Measurements from ENCODE around the gene RTF2.

RTF2 gene

DNA sequence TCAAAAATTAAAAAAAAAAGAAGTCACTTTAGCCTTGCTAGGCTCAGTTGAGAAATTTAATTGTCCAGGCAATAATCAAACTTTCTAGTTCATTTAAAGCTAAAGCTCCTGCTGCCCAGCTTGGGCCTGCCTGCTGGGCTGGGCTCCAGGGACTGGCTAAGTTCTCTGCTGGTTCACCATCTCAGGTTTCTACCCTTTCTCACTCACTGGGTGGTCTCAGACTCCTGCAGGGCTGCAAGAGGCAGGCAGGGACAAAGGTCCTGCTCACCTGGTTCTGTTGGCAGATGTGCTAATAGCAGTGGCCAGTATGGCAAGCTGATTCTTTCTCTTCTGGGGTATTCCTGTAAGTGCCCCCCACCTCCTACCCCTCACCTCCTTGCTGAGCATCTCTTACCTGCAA is 21.2 kb upstream of the RTF2 start:
- TF ChIP-seq, protein P1, sequence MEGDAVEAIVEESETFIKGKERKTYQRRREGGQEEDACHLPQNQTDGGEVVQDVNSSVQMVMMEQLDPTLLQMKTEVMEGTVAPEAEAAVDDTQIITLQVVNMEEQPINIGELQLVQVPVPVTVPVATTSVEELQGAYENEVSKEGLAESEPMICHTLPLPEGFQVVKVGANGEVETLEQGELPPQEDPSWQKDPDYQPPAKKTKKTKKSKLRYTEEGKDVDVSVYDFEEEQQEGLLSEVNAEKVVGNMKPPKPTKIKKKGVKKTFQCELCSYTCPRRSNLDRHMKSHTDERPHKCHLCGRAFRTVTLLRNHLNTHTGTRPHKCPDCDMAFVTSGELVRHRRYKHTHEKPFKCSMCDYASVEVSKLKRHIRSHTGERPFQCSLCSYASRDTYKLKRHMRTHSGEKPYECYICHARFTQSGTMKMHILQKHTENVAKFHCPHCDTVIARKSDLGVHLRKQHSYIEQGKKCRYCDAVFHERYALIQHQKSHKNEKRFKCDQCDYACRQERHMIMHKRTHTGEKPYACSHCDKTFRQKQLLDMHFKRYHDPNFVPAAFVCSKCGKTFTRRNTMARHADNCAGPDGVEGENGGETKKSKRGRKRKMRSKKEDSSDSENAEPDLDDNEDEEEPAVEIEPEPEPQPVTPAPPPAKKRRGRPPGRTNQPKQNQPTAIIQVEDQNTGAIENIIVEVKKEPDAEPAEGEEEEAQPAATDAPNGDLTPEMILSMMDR (conservative IDR thresholded peaks at IDR 0.05): no peak

DNA sequence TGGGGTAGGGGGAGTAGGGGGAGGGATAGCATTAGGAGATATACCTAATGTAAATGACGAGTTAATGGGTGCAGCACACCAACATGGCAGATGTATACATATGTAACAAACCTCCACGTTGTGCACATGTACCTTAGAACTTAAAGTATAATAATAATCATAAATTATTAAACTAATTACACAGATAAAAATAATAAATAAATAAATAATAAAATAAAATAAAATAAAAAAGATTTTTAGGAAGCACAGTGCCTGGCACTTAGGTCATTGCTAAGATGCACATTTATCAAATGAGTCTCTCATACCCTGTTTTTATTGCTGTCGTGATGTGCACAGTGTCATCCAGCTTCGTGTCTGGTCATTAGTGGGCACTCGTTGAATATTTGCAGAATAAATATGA is 19.0 kb upstream of the RTF2 start:
- TF ChIP-seq, protein P1 (conservative IDR thresholded peaks at IDR 0.05): no peak
- H3K27ac ChIP-seq: no peak overlapping the region

More for the DNA sequence above, 21.2 kb upstream of the RTF2 start:
- H3K27ac ChIP-seq: no peak overlapping the region

DNA sequence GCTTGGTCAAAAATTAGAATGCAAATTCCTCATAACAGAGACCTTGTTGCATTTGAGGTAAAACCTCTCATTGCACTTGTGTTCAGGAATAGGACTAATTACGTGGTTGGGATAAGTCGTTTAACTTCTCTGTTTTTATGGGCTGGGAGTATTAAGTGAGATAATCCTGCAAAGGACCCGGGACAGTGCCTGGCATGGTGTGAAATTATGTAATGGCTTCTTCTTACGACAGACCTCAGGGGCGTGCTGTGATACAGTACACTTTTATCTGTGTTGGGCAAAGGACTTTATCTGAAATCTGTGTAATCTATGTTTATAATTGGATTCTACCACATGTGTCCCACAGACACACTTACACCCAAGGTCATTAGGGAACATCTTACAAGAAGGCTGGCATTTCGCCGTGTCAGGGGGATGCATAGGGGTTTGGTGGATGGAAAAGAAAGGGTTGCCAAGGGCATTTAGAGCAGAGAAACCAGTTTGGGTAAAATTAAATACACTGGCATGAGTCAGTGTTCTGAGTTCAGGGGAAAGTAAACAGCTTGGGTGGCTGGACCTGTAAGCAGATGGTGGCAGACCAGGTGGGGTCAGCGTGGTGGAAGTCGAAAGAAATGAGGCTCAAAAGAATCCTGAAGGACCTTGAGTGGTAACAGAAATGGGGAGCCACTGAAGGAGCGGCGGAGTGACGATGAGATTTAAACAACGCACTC is 17.2 kb upstream of the RTF2 start:
- TF ChIP-seq, protein P1 (conservative IDR thresholded peaks at IDR 0.05): no peak
- no peak overlapping the region for H3K27ac ChIP-seq

DNA sequence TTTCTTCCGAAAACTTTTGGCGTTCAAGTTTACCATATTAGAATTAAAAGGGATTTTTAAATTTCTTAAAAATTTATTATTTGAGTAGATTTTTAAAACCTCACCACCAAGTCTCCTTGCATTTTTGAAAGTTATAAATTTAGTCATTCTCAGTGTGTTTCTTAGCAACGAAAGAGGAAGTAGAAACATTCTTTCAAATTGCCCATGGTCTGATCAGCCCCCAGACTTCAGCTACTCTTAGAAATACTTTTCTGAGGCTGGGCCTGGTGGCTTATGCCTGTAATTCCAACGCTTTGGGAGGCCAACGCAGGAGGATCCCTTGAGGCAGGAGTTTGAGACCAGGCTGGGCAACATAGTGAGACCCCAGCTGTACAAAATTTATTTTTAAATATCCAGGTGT is 15.1 kb upstream of the RTF2 start:
- TF ChIP-seq, protein P1 (conservative IDR thresholded peaks at IDR 0.05): no peak
- no peak overlapping the region for H3K27ac ChIP-seq

DNA sequence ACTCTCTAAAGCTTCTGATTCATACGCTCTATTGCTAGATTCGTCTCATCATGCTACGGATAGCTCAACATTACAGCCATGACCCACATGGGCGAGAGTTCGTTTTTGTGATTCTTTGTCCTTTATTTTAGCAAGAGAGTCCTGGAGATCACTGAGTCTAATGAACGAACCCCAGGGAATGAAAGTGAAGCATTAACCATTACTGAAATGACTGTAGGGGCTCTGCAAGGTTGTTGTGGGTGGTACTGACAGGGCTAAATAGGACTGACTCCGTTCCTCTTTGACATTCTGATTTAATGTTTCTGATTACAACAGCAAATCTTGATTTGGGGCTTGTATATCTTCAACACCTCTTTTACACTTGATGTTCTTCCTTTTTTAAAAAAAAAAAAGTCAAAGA is 13.7 kb upstream of the RTF2 start:
- H3K27ac ChIP-seq: no peak overlapping the region
- TF ChIP-seq, protein P1 (conservative IDR thresholded peaks at IDR 0.05): no peak

DNA sequence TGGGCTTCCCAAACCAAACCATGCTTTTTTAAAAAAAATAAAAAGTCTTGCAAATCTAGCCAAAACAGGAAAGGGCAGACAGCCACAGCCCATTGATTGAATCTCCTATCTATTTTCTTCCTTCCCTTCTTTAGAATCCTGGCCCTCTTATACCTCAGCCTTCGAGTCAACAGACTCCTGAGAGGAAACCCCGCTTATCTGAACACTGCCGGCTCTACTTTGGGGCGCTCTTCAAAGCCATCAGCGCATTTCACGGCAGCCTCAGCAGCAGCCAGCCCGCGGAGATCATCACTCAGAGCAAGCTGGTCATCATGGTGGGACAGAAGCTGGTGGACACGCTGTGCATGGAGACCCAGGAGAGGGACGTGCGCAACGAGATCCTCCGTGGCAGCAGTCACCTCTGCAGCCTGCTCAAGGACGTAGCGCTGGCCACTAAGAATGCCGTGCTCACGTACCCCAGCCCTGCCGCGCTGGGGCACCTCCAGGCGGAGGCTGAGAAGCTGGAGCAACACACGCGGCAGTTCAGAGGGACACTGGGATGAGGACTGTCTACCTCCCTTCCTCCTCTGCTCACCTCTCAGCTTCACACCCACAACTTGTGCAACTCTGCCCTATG is 10.1 kb upstream of the RTF2 start:
- TF ChIP-seq, protein P1 (conservative IDR thresholded peaks at IDR 0.05): no peak
- H3K27ac ChIP-seq: no peak overlapping the region

DNA sequence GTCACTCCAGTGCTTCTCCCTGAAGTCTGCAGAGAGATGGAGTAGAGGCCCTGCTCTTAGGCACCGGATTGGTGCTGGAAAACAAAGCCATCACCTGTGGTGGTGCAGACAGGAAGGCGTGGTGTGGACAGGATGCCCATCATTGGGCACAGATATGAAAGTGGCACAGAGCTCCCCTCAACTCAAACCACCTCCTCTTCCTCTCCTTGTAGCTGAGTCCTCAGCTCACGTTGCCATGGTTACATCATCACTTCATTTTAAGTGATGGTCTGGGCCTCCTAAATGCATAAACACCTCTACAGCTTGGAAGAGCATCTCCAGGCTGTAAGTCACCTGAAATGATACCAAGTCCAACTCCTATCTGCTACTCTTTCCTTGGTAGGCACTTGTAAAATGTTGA is 8.0 kb upstream of the RTF2 start:
- TF ChIP-seq, protein P1 (conservative IDR thresholded peaks at IDR 0.05): no peak
- no peak overlapping the region for H3K27ac ChIP-seq
